GM12892 (cell line): ENCODE results near the gene LBX2.

Source experiments
- POLR2A ChIP-seq: IDR thresholded peaks from 2 replicates; pipeline ENCODE4 v1.6.1; 2011; ENCODE audit warnings: low read depth, low read length, control low read depth
- POLR2AphosphoS5 ChIP-seq: IDR thresholded peaks from 2 replicates; pipeline ENCODE4 v1.6.1; 2011; ENCODE audit warnings: low read depth, low read length, control low read depth
- TAF1 ChIP-seq: IDR thresholded peaks from 2 replicates; pipeline ENCODE4 v1.6.1; 2011; ENCODE audit warnings: low read depth, mild to moderate bottlenecking, control low read depth, low read length, borderline replicate concordance

GRCh38 chr2:74462786-74463105, 36.7 kb downstream of the LBX2 start:
- TF ChIP-seq POLR2AphosphoS5 (no peak), POLR2A (no peak), TAF1 (no peak)
